Suprapubic skin (tissue), 4 donors: ENCODE results near the gene TMOD4. TPM values are rescaled to one million over a fixed set of nuclear protein-coding genes. Genes with fewer than 3 reads are reported as not detected.

ENCODE experiments used
- DNase-seq, 2 donors: peaks; one replicate each; pipeline ENCODE4 v3.0.0-alpha.2; 2019; ENCODE audit warnings: low spot score in 2 of 2
- H3K27ac ChIP-seq: fragments of 200-600 bp; sonication (generic); one replicate; pipeline ENCODE4 v1.5.1; 2019
- H3K27me3 ChIP-seq: fragments of 200-600 bp; sonication (generic); one replicate; pipeline ENCODE4 v1.5.1; 2019
- H3K36me3 ChIP-seq: fragments of 200-600 bp; sonication (generic); one replicate; pipeline ENCODE4 v1.5.1; 2019
- H3K4me1 ChIP-seq: fragments of 200-600 bp; sonication (generic); one replicate; pipeline ENCODE4 v1.5.1; 2019
- H3K4me3 ChIP-seq: fragments of 200-600 bp; sonication (generic); one replicate; pipeline ENCODE4 v1.5.1; 2019; ENCODE audit warnings: mild to moderate bottlenecking
- H3K9me3 ChIP-seq: fragments of 200-600 bp; sonication (generic); one replicate; pipeline ENCODE4 v1.5.1; 2019
- CTCF ChIP-seq, 2 donors: fragments of 200-600 bp in 1 of 2; fragments of 450-650 bp in 1 of 2; sonication (generic) in 1 of 2; IDR thresholded peaks; one replicate each; pipeline ENCODE4 v1.5.1; 2016 to 2019; ENCODE audit warnings: antibody characterized with exemption in 2 of 2, mild to moderate bottlenecking in 1 of 2, moderate library complexity in 1 of 2
- EP300 ChIP-seq: sonication (generic); formaldehyde crosslinking; IDR thresholded peaks from one replicate; pipeline ENCODE4 v1.6.1; 2017; ENCODE audit warnings: antibody characterized with exemption
- POLR2A ChIP-seq, 2 donors: fragments of 450-650 bp; IDR thresholded peaks; one replicate each; pipeline ENCODE4 v1.6.1; 2017; ENCODE audit warnings: antibody characterized with exemption in 2 of 2, mild to moderate bottlenecking in 2 of 2, moderate library complexity in 2 of 2
- POLR2AphosphoS5 ChIP-seq, 3 donors: sonication (generic); formaldehyde crosslinking; IDR thresholded peaks; one replicate each; pipeline ENCODE4 v1.6.1; 2017; ENCODE audit warnings: antibody characterized with exemption in 3 of 3
- WGBS: methylation state at CpG from one replicate; pipeline ENCODE4 v1.1.5; 2018; 5-methylcytosine and 5-hydroxymethylcytosine counted together
- total RNA-seq, 4 donors: library from RNA; depleted of rRNA; stranded (reverse); fragments of >200 nt; gene quantifications; one replicate each; pipeline ENCODE4 v1.1.0, GENCODE V29; 2016

TMOD4 gene
- total RNA-seq, 4 donors from 2014 or later, result not detected

DNA sequence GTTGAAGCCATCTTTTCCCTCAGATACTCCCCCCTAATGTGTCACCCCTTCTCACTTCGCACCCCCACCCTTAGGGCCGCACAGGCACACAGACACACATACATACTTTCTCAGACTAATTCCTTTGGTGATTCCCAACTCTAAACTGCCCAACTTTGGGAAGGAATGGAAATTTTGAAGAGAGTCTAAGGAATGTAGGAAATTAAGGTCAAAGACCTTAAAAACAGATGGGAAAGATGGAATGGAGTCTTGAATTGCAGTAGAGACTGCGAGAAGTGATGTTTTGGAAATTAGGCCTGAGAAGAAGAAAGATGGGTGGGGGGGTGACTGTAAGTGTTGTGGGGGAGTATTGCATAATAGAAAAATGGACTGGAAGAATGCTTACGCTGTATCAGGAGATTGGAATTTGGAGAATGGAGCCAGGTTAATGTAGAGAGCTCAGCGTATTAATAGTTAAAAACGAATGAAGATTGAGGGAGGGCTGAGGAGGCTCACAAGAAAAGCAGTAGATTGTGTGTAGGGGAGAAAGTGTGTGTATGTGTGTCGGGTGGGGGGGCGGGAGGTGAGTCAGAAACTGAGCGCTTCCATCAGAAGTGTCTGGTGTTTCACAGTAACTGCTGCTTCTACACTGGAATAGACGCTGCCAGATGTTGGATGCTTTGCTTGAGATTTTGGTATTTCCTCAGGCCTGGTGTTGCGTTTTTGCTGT is 24.2 kb upstream of the TMOD4 start:
- H3K4me1 ChIP-seq, result peaks cover 50% of the 10 kb centered on the region

DNA sequence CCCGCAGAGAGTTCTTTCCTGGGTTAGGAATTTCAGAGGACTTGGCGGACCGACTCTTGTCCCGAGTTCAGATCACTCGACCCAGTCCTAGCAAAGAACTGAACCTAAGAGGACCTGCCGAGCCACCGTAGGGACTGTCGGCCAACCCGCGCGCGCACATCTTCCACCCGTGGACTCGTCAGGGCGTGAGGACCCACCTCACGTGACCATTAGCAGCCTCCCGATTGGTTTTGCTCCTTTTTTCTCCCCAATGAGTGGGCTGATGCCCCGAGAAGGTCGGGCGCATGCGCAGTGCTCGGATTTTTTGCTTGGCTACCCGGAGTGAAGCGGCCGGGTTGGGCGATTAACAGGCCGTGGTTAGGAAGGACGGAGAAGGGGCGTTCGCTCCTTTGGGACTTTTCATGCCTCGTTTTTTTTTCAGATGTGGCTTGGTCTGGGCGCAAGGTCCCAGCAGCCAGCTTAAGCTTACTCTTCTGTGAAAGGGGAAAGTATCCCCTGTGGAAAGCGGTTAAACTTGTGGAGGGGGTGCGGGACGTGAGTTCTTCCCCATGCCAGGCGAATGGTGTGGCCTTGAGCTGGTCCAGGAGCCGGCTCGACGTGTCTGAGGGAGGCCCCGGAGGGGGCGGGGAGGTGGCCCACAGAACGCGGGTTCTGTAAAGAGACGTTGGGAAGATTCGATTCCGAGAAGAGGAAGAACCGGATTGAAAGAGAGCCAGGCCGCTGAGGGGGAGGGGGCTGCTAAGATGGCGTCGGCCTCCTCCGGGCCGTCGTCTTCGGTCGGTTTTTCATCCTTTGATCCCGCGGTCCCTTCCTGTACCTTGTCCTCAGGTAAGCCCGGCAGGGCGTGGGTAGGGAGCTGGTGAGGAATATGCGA is 22.7 kb upstream of the TMOD4 start, which contains the start of gene PIP5K1A:
Gene PIP5K1A (plus strand): TSS at position 299 of the 874 bp plus-strand sequence. CDS start 445 bp downstream, at position 744.
- Histone ChIP-seq H3K9me3 (no peaks in the 10 kb centered on the region), H3K27ac (peak within 1 kb of the TSS; percentile 97), H3K36me3 (peaks cover 13% of the 10 kb centered on the region), H3K4me1 (peaks cover 55% of the 10 kb centered on the region), H3K27me3 (no peaks in the 10 kb centered on the region), H3K4me3 (peak within 1 kb of the TSS; percentile 77)
- peak in 1 of 2 donors; percentile 85 for TF ChIP-seq POLR2A (IDR thresholded peaks at IDR 0.05)
- TF ChIP-seq EP300, result no peak
- no peak for TF ChIP-seq CTCF (IDR thresholded peaks at IDR 0.05)
- TF ChIP-seq POLR2AphosphoS5 (IDR thresholded peaks at IDR 0.05), result peak; percentile 7 to 69 (median 64)
- DNase-seq, result peak; percentile 100
- under 1% methylated on average over 50 of the region's 60 CpGs for WGBS

More for the DNA sequence above, 24.2 kb upstream of the TMOD4 start:
- no peak for DNase-seq
- H3K9me3 ChIP-seq, result no peaks in the 10 kb centered on the region
- H3K36me3 ChIP-seq, result peaks cover 15% of the 10 kb centered on the region
- peak overlapping the region; percentile 77 for H3K4me3 ChIP-seq
- 15% methylated on average over 11 of the region's 11 CpGs for WGBS
- H3K27ac ChIP-seq, result peak overlapping the region; percentile 97
- TF ChIP-seq POLR2A (IDR thresholded peaks at IDR 0.05), result no peak
- TF ChIP-seq EP300, result no peak
- no peak for TF ChIP-seq CTCF (IDR thresholded peaks at IDR 0.05)
- TF ChIP-seq POLR2AphosphoS5 (IDR thresholded peaks at IDR 0.05), result no peak
- no peaks in the 10 kb centered on the region for H3K27me3 ChIP-seq

DNA sequence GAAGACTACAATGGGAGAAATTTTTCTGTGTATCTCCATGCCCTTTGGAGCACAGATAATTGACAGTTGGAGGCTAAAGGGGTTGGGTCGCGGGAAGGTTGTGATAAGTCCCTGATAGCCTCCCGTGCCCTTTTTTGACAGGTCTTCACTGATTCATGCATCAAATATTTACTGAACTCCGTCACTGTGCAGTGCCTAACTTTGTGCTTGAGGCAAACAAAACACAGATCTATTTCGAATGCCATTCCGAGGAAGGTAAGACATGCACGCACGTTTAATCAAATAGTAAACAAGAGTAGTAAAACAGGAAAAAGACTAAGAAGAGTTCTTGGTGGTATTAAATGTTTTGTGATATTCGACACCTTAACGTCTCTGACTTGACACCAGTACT is 22.1 kb upstream of the TMOD4 start:
- H3K27me3 ChIP-seq, result no peaks in the 10 kb centered on the region
- DNase-seq, result peak in 1 of 2 donors; percentile 50
- 9% methylated on average over 10 of the region's 10 CpGs for WGBS
- H3K36me3 ChIP-seq, result peaks cover 7% of the 10 kb centered on the region
- peak overlapping the region; percentile 77 for H3K4me3 ChIP-seq
- H3K9me3 ChIP-seq, result no peaks in the 10 kb centered on the region
- peak overlapping the region; percentile 97 for H3K27ac ChIP-seq
- H3K4me1 ChIP-seq, result peaks cover 55% of the 10 kb centered on the region
- TF ChIP-seq CTCF (IDR thresholded peaks at IDR 0.05), result no peak
- no peak for TF ChIP-seq POLR2AphosphoS5 (IDR thresholded peaks at IDR 0.05)
- TF ChIP-seq POLR2A (IDR thresholded peaks at IDR 0.05), result no peak
- no peak for TF ChIP-seq EP300

DNA sequence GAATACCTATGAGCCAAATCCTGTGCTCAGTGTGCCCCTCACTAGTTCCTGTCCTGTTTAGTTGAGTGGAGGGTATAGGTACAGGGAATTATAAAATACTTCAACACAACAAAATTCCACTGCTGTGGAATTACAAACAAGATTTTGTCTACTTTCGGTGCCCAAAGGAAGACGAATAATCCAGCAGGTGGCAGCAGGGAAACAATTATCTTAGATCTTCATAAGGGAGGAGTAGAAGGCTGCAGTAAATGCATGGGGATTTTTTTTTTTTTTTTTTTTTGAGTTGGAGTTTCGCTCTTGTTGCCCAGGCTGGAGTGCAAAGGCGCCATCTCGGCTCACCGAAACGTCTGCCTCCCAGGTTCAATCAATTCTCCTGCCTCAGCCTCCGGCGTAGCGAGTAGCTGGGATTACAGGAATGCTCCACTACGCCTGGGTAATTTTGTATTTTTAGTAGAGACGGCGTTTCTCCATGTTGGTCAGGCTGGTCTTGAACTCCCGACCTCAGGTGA is 20.6 kb upstream of the TMOD4 start:
- Histone ChIP-seq H3K4me3 (peak overlapping the region; percentile 35), H3K4me1 (peaks cover 47% of the 10 kb centered on the region), H3K27me3 (no peaks in the 10 kb centered on the region), H3K27ac (peak overlapping the region; percentile 81), H3K36me3 (no peaks in the 10 kb centered on the region), H3K9me3 (no peaks in the 10 kb centered on the region)
- 33% methylated on average over 14 of the region's 14 CpGs for WGBS
- peak in 1 of 2 donors; percentile 72 for DNase-seq
- TF ChIP-seq POLR2A (IDR thresholded peaks at IDR 0.05) (no peak), CTCF (IDR thresholded peaks at IDR 0.05) (peak; percentile 32 to 35), POLR2AphosphoS5 (IDR thresholded peaks at IDR 0.05) (no peak), EP300 (no peak)
